HEK293T (cell line): ENCODE results near the gene PKD1L1.

Experiments
- BHLHE40 ChIP-seq: fragments of 450-650 bp; IDR thresholded peaks from 2 replicates; pipeline ENCODE4 v1.6.1; 2016; ENCODE audit warnings: mild to moderate bottlenecking, moderate library complexity, borderline replicate concordance
- ELF4 ChIP-seq: fragments of 450-650 bp; IDR thresholded peaks from 2 replicates; pipeline ENCODE4 v1.6.1; 2017; ENCODE audit warnings: antibody characterized with exemption
- FOXA1 ChIP-seq: fragments of 450-650 bp; IDR thresholded peaks from 2 replicates; pipeline ENCODE4 v1.6.1; 2016; ENCODE audit warnings: mild to moderate bottlenecking
- FOXK2 ChIP-seq: fragments of 450-650 bp; IDR thresholded peaks from 2 replicates; pipeline ENCODE4 v1.6.1; 2016; ENCODE audit warnings: mild to moderate bottlenecking
- FOXM1 ChIP-seq: fragments of 450-650 bp; IDR thresholded peaks from 2 replicates; pipeline ENCODE4 v1.6.1; 2017; ENCODE audit warnings: mild to moderate bottlenecking, borderline replicate concordance
- HDGF ChIP-seq: fragments of 450-650 bp; IDR thresholded peaks from 2 replicates; pipeline ENCODE4 v1.6.1; 2017; ENCODE audit warnings: antibody characterized with exemption, borderline replicate concordance
- LEF1 ChIP-seq: fragments of 450-650 bp; IDR thresholded peaks from 2 replicates; pipeline ENCODE4 v1.6.1; 2017; ENCODE audit warnings: mild to moderate bottlenecking, borderline replicate concordance
- PKNOX1 ChIP-seq: fragments of 450-650 bp; IDR thresholded peaks from 2 replicates; pipeline ENCODE4 v1.6.1; 2016
- SP1 ChIP-seq: fragments of 450-650 bp; IDR thresholded peaks from 2 replicates; pipeline ENCODE4 v1.6.1; 2017
- ZNF384 ChIP-seq: fragments of 450-650 bp; IDR thresholded peaks from 2 replicates; pipeline ENCODE4 v1.6.1; 2016

GRCh38 chr7:47803846-47804245, 144.4 kb downstream of the PKD1L1 start:
- no peak for TF ChIP-seq LEF1
- TF ChIP-seq HDGF: no peak
- no peak for TF ChIP-seq ZNF384
- TF ChIP-seq SP1: no peak
- no peak for TF ChIP-seq BHLHE40
- TF ChIP-seq PKNOX1: no peak
- no peak for TF ChIP-seq FOXA1
- TF ChIP-seq FOXK2: no peak
- no peak for TF ChIP-seq ELF4
- no peak for TF ChIP-seq FOXM1
